GM12878 (cell line): ENCODE measurements around the gene ABCF1. TPM values are rescaled to one million over a fixed set of nuclear protein-coding genes. Genes with fewer than 3 reads are reported as not detected.

Source experiments
- ASH2L ChIP-seq: fragments of 300-600, 200-600 bp; sonication (generic); IDR thresholded peaks from 2 replicates; pipeline ENCODE4 v1.6.1; 2017; ENCODE audit warnings: low read depth, mild to moderate bottlenecking, borderline replicate concordance
- BACH1 ChIP-seq: fragments of 450-650 bp; IDR thresholded peaks from 2 replicates; pipeline ENCODE4 v1.6.1; 2017; ENCODE audit warnings: mild to moderate bottlenecking, borderline replicate concordance
- BHLHE40 ChIP-seq, 2 experiments: fragments of 450-650 bp in 1 of 2; IDR thresholded peaks; 2 replicates each; pipeline ENCODE4 v1.6.1; 2011 to 2017; ENCODE audit warnings: low read depth in 2 of 2, borderline replicate concordance in 1 of 2, improper control_type of control experiment in 1 of 2, low read length in 1 of 2, mild to moderate bottlenecking in 1 of 2
- CBFB ChIP-seq: IDR thresholded peaks from 2 replicates; pipeline ENCODE4 v1.6.1; 2016; ENCODE audit warnings: antibody characterized with exemption, low read depth
- CBX5 ChIP-seq: sonication (generic); IDR thresholded peaks from 2 replicates; pipeline ENCODE4 v1.6.1; 2016; ENCODE audit warnings: low read depth, moderate library complexity, mild to moderate bottlenecking, inconsistent platforms
- CREM ChIP-seq: IDR thresholded peaks from 2 replicates; pipeline ENCODE4 v1.6.1; 2014; ENCODE audit warnings: antibody characterized with exemption, low read depth
- EED ChIP-seq: sonication (generic); IDR thresholded peaks from 2 replicates; pipeline ENCODE4 v1.6.1; 2016; ENCODE audit warnings: antibody characterized with exemption, low read depth
- ESRRA ChIP-seq: IDR thresholded peaks from 2 replicates; pipeline ENCODE4 v1.6.1; 2012; ENCODE audit warnings: mild to moderate bottlenecking, low read length, improper control_type of control experiment
- EZH2 ChIP-seq: IDR thresholded peaks from 2 replicates; pipeline ENCODE4 v1.6.1; 2012; ENCODE audit warnings: low read depth, mild to moderate bottlenecking, control low read depth, inconsistent platforms, low read length, borderline replicate concordance; ENCODE audit not compliant: control insufficient read depth
- GATAD2B ChIP-seq: fragments of 450-650 bp; conservative IDR thresholded peaks from 2 replicates; pipeline ENCODE4 v1.6.1; 2017; ENCODE audit warnings: low read depth, mild to moderate bottlenecking, moderate library complexity
- IKZF2 ChIP-seq, 2 experiments: fragments of 450-650 bp; IDR thresholded peaks; 2 replicates each; pipeline ENCODE4 v1.6.1; 2017; ENCODE audit warnings: mild to moderate bottlenecking in 2 of 2, moderate library complexity in 2 of 2
- JUND ChIP-seq: IDR thresholded peaks from 2 replicates; pipeline ENCODE4 v1.6.1; 2012; ENCODE audit warnings: low read depth, mild to moderate bottlenecking, low read length, improper control_type of control experiment, moderate library complexity
- KDM1A ChIP-seq: fragments of 200-600 bp; sonication (generic); IDR thresholded peaks from 2 replicates; pipeline ENCODE4 v1.6.1; 2016; ENCODE audit warnings: borderline replicate concordance
- MEF2A ChIP-seq: IDR thresholded peaks from 2 replicates; pipeline ENCODE4 v1.6.1; 2011; ENCODE audit warnings: low read depth, mild to moderate bottlenecking, low read length, moderate library complexity; ENCODE audit not compliant: insufficient read depth
- MYC ChIP-seq: IDR thresholded peaks from 2 replicates; pipeline ENCODE4 v1.6.1; 2011; ENCODE audit warnings: mild to moderate bottlenecking, low read length, moderate library complexity, inconsistent platforms; ENCODE audit not compliant: insufficient read depth, insufficient replicate concordance, insufficient read length, severe bottlenecking
- PAX8 ChIP-seq: fragments of 450-650 bp; IDR thresholded peaks from 2 replicates; pipeline ENCODE4 v1.6.1; 2017; ENCODE audit warnings: mild to moderate bottlenecking, moderate library complexity
- SMAD1 ChIP-seq: fragments of 450-650 bp; IDR thresholded peaks from 2 replicates; pipeline ENCODE4 v1.6.1; 2018; ENCODE audit warnings: mild to moderate bottlenecking, low read depth; ENCODE audit not compliant: partially characterized antibody
- SP1 ChIP-seq: IDR thresholded peaks from one replicate; pipeline ENCODE4 v1.6.1; 2011; ENCODE audit warnings: low read depth, low read length
- SREBF2 ChIP-seq: IDR thresholded peaks from 2 replicates; pipeline ENCODE4 v1.6.1; 2012; ENCODE audit warnings: mild to moderate bottlenecking, low read length
- SUPT20H ChIP-seq: IDR thresholded peaks from 2 replicates; pipeline ENCODE4 v1.6.1; 2011; ENCODE audit warnings: low read depth, mild to moderate bottlenecking, low read length, moderate library complexity, borderline replicate concordance; ENCODE audit not compliant: control insufficient read depth
- TBL1XR1 ChIP-seq: IDR thresholded peaks from 2 replicates; pipeline ENCODE4 v1.6.1; 2012; ENCODE audit warnings: low read depth, low read length, improper control_type of control experiment
- TCF12 ChIP-seq: IDR thresholded peaks from 2 replicates; pipeline ENCODE4 v1.6.1; 2011; ENCODE audit warnings: low read depth, mild to moderate bottlenecking, low read length
- TCF7 ChIP-seq: IDR thresholded peaks from 2 replicates; pipeline ENCODE4 v1.6.1; 2014; ENCODE audit warnings: antibody characterized with exemption, borderline replicate concordance
- ZBED1 ChIP-seq: IDR thresholded peaks from 2 replicates; pipeline ENCODE4 v1.6.1; 2016; ENCODE audit warnings: borderline replicate concordance
- ZNF24 ChIP-seq: fragments of 450-650 bp; IDR thresholded peaks from 2 replicates; pipeline ENCODE4 v1.6.1; 2017; ENCODE audit warnings: antibody characterized with exemption, mild to moderate bottlenecking
- ZNF274 ChIP-seq: IDR thresholded peaks from one replicate; pipeline ENCODE4 v1.8.0; 2011; ENCODE audit not compliant: insufficient read length, insufficient read depth
- ZZZ3 ChIP-seq: IDR thresholded peaks from 2 replicates; pipeline ENCODE4 v1.6.1; 2011; ENCODE audit warnings: low read depth; ENCODE audit not compliant: control insufficient read depth, insufficient read length
- polyA plus RNA-seq, 11 experiments: library from polyadenylated mRNA; depleted of rRNA in 4 of 11; unstranded in 6 of 11; stranded (reverse) in 5 of 11; fragments of >200 nt; fragmentation: Nextera tagmentation in 4 of 11; fragmentation: Illumina TruSeq in 1 of 11; extraction: Ambion mirVana in 4 of 11; extraction: Trizol in 1 of 11; gene quantifications; 1 replicate in 1 of 11; 2 replicates in 10 of 11; pipeline versions ENCODE4 v1.2.1 to v1.2.3, GENCODE V29; 2011 to 2016; ENCODE audit warnings: inconsistent platforms in 2 of 11, missing spikeins in 2 of 11, low read depth in 1 of 11
- total RNA-seq, 4 experiments: library from RNA; depleted of rRNA in 3 of 4; stranded (reverse); fragments of >200 nt in 3 of 4; fragmentation: Illumina TruSeq in 1 of 4; extraction: Trizol in 1 of 4; gene quantifications; 2 replicates each; pipeline versions ENCODE4 v1.2.1 to v1.2.3, GENCODE V29; 2013 to 2021
- TF ChIP-seq, protein P1 (sequence below): IDR thresholded peaks from 2 replicates; pipeline ENCODE4 v1.6.1; 2012; ENCODE audit warnings: mild to moderate bottlenecking, low read depth, low read length

ABCF1 gene
- total and polyA plus RNA-seq, 10 of the 15 experiments (the other 5 are each of a cell fraction or from before 2014, with no cell fraction given): 21.3 to 79.6 (median 55.9) TPM

DNA sequence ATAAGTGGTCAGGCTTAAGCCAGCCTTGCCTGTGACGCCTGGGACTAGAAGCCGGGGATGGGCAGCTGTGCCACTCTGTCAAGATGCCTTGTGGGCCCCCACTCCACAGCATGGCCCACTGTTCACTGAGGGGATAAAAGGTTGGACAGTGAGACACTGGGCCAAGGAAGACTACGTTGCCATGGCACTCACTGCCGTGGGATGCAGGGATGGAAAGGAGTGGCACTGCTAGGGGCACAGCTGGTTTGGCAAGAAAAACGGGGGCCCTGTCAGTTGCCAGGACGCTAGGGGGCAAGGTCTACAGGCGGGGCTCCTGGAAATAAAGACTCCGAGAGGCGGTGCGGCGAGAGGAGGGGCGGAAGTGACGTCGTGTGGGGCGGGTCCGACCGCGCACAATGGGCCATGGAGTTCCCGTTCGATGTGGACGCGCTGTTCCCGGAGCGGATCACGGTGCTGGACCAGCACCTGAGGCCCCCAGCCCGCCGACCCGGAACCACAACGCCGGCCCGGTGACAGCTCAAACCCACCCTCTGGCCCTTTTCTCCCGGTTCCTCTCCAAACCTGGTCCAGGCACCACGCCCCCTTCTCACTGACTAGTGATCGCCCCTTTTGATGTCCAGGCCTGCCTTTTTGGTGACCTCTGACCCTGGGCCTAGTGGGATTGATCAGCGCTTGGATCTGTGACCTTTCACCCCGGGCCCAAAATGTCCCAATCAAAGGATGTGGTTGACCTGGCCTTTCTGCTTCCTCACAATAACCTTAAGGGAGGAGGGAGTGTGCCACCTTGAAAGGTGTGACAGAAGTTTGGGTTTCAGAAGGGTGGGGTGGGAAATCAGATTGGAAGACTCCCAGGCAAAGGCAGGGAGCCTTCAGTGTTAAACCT is 55.5 kb downstream of the ABCF1 start, which contains the start of gene ATAT1 (continued):
- TF ChIP-seq EZH2: no peak
- TF ChIP-seq BHLHE40 (IDR thresholded peaks at IDR 0.05; ENCODE audit: borderline replicate concordance in 1 of 2, low read depth in 2 of 2, low read length in 1 of 2): peak in 1 of 2 experiments; percentile 35; a peak in 1 of 4 replicates
- TF ChIP-seq MEF2A: no peak
- peak; percentile 37 for TF ChIP-seq SP1
- TF ChIP-seq TCF12: no peak
- no peak for TF ChIP-seq ZZZ3
- TF ChIP-seq EED: no peak
- TF ChIP-seq BACH1: peak; percentile 63
- no peak for TF ChIP-seq MYC
- no peak for TF ChIP-seq JUND
- TF ChIP-seq, protein P1, sequence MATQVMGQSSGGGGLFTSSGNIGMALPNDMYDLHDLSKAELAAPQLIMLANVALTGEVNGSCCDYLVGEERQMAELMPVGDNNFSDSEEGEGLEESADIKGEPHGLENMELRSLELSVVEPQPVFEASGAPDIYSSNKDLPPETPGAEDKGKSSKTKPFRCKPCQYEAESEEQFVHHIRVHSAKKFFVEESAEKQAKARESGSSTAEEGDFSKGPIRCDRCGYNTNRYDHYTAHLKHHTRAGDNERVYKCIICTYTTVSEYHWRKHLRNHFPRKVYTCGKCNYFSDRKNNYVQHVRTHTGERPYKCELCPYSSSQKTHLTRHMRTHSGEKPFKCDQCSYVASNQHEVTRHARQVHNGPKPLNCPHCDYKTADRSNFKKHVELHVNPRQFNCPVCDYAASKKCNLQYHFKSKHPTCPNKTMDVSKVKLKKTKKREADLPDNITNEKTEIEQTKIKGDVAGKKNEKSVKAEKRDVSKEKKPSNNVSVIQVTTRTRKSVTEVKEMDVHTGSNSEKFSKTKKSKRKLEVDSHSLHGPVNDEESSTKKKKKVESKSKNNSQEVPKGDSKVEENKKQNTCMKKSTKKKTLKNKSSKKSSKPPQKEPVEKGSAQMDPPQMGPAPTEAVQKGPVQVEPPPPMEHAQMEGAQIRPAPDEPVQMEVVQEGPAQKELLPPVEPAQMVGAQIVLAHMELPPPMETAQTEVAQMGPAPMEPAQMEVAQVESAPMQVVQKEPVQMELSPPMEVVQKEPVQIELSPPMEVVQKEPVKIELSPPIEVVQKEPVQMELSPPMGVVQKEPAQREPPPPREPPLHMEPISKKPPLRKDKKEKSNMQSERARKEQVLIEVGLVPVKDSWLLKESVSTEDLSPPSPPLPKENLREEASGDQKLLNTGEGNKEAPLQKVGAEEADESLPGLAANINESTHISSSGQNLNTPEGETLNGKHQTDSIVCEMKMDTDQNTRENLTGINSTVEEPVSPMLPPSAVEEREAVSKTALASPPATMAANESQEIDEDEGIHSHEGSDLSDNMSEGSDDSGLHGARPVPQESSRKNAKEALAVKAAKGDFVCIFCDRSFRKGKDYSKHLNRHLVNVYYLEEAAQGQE: no peak
- peak in 1 of 2 experiments; percentile 39; a peak in 1 of 4 replicates for TF ChIP-seq IKZF2 (IDR thresholded peaks at IDR 0.05)
- no peak for TF ChIP-seq ASH2L
- TF ChIP-seq PAX8: no peak
- peak; percentile 86; the same call in 1 of the 2 replicates for TF ChIP-seq ZBED1
- TF ChIP-seq TBL1XR1: no peak
- no peak for TF ChIP-seq CBX5
- no peak for TF ChIP-seq SMAD1
- TF ChIP-seq CREM: peak; percentile 96
- no peak for TF ChIP-seq SUPT20H
- TF ChIP-seq ZNF24: no peak
- TF ChIP-seq SREBF2: no peak
- 0 out of 2 replicates have a peak, but pooled peaks have one; percentile 37 for TF ChIP-seq GATAD2B
- peak; percentile 31; the same call in 1 of the 2 replicates for TF ChIP-seq CBFB
- no peak for TF ChIP-seq TCF7
- TF ChIP-seq KDM1A: no peak
- no peak for TF ChIP-seq ZNF274
- no peak for TF ChIP-seq ESRRA
